MM.1S (cell line): ENCODE measurements around the gene CNP.

Experiments
- DNase-seq: peaks from one replicate; pipeline ENCODE4 v3.0.0-alpha.2; 2015
- H2AFZ ChIP-seq: fragments of 300-600 bp; sonication (generic); 2 replicates; pipeline ENCODE4 v1.6.0; 2016; ENCODE audit warnings: antibody characterized with exemption, low read length
- H3F3A ChIP-seq: fragments of 300-600 bp; sonication (generic); 2 replicates; pipeline ENCODE4 v1.6.1; 2016; ENCODE audit warnings: mild to moderate bottlenecking, antibody characterized with exemption, low read length, moderate library complexity, mixed read lengths; ENCODE audit not compliant: insufficient read depth
- H3K27ac ChIP-seq: fragments of 300-600 bp; sonication (generic); 2 replicates; pipeline ENCODE4 v1.5.1; 2016; ENCODE audit warnings: mild to moderate bottlenecking, low read length
- H3K27me3 ChIP-seq: fragments of 300-600 bp; sonication (generic); replicated peaks from 2 replicates; pipeline ENCODE4 v1.6.0; 2016; ENCODE audit warnings: low read length; ENCODE audit not compliant: insufficient read depth
- H3K36me3 ChIP-seq: fragments of 300-600 bp; sonication (generic); replicated peaks from 2 replicates; pipeline ENCODE4 v1.6.1; 2016; ENCODE audit warnings: mild to moderate bottlenecking, low read length, mixed read lengths; ENCODE audit not compliant: insufficient read depth
- H3K4me1 ChIP-seq: fragments of 300-600 bp; sonication (generic); 2 replicates; pipeline ENCODE4 v1.6.1; 2016; ENCODE audit warnings: low read length, mixed read lengths
- H3K4me2 ChIP-seq: fragments of 300-600 bp; sonication (generic); 2 replicates; pipeline ENCODE4 v1.6.0; 2016; ENCODE audit warnings: low read depth, low read length
- H3K4me3 ChIP-seq: fragments of 300-600 bp; sonication (generic); 2 replicates; pipeline ENCODE4 v1.5.1; 2016; ENCODE audit warnings: low read length, mixed read lengths
- H3K79me2 ChIP-seq: fragments of 300-600 bp; sonication (generic); 2 replicates; pipeline ENCODE4 v1.6.1; 2016; ENCODE audit warnings: mixed run types, low read length, mixed read lengths
- H3K9ac ChIP-seq: fragments of 300-600 bp; sonication (generic); 2 replicates; pipeline ENCODE4 v1.6.1; 2016; ENCODE audit warnings: low read length, mixed read lengths
- H3K9me2 ChIP-seq: fragments of 300-600 bp; sonication (generic); replicated peaks from 2 replicates; pipeline ENCODE4 v1.6.1; 2016; ENCODE audit warnings: mild to moderate bottlenecking, low read length, mixed read lengths; ENCODE audit not compliant: insufficient read depth
- H3K9me3 ChIP-seq: fragments of 300-600 bp; sonication (generic); replicated peaks from 2 replicates; pipeline ENCODE4 v1.6.1; 2016; ENCODE audit warnings: mild to moderate bottlenecking, low read length, mixed read lengths; ENCODE audit not compliant: insufficient read depth
- H4K20me1 ChIP-seq: fragments of 300-600 bp; sonication (generic); 2 replicates; pipeline ENCODE4 v1.6.1; 2016; ENCODE audit warnings: mild to moderate bottlenecking, low read length, moderate library complexity, mixed read lengths; ENCODE audit not compliant: insufficient read depth
- CTCF ChIP-seq: fragments of 300-600 bp; sonication (generic); IDR thresholded peaks from 2 replicates; pipeline ENCODE4 v1.5.1; 2016; ENCODE audit warnings: antibody characterized with exemption, low read length, mixed read lengths
- EZH2 ChIP-seq: fragments of 300-600 bp; sonication (generic); optimal IDR thresholded peaks from 2 replicates; pipeline ENCODE3; 2017; ENCODE audit warnings: low read depth, mild to moderate bottlenecking, antibody characterized with exemption, low read length, mixed read lengths
- EZH2phosphoT487 ChIP-seq: fragments of 300-600 bp; sonication (generic); IDR thresholded peaks from 2 replicates; pipeline ENCODE4 v1.6.1; 2018; ENCODE audit warnings: antibody characterized with exemption, low read length

Gene CNP

GRCh38 chr17:41939693-41940090 is 26.9 kb upstream of the CNP start:
- no peak overlapping the region for H3K9ac ChIP-seq
- no peak overlapping the region for H3K4me2 ChIP-seq
- H3K9me3 ChIP-seq = no peaks in the 10 kb centered on the region

DNA sequence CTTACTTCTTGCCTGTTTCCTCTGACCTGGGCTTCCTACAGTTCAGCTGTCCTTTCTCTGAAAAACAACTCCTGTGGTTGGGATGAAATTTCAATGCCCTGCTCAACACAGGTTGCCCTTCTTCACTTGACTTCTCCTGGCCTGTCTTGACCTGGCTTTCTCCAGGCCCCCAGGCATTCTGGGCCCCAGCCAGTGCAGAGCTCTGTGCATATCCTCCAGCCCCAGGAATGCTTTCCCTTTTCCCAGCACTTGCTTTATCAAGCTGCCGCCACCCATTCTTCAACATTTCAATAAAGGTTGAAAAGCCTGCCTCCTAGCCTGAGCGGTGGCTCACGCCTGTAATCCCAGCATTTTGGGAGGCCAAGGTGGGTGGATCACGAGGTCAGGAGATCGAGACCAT is 25.4 kb upstream of the CNP start:
- Histone ChIP-seq H3K4me1 (peaks cover 20% of the 10 kb centered on the region), H3K36me3 (no peaks in the 10 kb centered on the region), H3K9ac (no peak overlapping the region), H3K4me3 (no peak overlapping the region), H3K9me3 (no peaks in the 10 kb centered on the region), H4K20me1 (no peaks in the 10 kb centered on the region), H3K9me2 (no peaks in the 10 kb centered on the region), H3K4me2 (no peak overlapping the region), H2AFZ (no peak overlapping the region), H3K27ac (no peak overlapping the region), H3F3A (no peaks in the 10 kb centered on the region), H3K79me2 (no peaks in the 10 kb centered on the region), H3K27me3 (no peaks in the 10 kb centered on the region)
- DNase-seq = no peak
- no peak for TF ChIP-seq CTCF
- no peak for TF ChIP-seq EZH2phosphoT487
- no peak for TF ChIP-seq EZH2

More at GRCh38 chr17:41939693-41940090, 26.9 kb upstream of the CNP start:
- Histone ChIP-seq H3K27ac (no peak overlapping the region), H3F3A (no peaks in the 10 kb centered on the region), H4K20me1 (no peaks in the 10 kb centered on the region), H3K36me3 (no peaks in the 10 kb centered on the region), H3K9me2 (no peaks in the 10 kb centered on the region), H3K79me2 (no peaks in the 10 kb centered on the region), H3K4me3 (no peak overlapping the region), H3K27me3 (no peaks in the 10 kb centered on the region), H3K4me1 (peaks cover 20% of the 10 kb centered on the region), H2AFZ (no peak overlapping the region)
- no peak for DNase-seq
- TF ChIP-seq EZH2 = no peak
- no peak for TF ChIP-seq CTCF
- no peak for TF ChIP-seq EZH2phosphoT487

DNA sequence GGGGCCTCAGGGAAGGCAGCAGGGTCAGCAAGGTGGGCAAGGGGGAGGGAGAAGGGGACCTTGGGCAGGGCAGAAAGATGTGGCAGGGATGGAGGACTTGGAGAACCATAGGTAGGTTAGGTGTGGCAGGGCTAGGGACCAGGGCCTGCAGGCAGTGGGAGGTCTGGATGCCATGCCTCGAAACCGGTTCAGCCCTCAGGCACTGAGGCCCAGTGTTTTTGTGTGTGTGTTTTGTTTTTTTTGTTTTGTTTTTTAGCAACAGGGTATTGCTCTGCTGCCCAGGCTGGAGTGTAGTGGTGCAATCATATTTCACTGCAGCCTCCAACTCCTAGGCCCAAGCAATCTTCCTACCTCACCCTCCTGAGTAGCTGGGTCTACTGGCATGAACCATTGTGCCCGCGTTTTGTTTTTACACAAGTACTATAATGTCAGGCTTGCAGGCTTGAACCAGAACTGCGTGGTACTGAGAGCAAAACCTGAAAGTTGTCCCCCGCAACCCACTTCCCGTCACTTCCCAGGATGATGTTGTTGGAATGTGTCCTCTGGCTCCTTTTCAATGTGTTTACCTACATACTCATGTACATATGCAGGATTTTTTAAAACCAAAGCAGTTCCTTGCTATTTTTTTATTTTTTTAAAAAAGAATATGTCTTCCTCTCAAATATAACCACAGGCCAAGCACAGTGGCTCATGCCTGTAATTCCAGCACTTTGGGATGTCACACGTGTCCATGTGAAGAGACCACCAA is 23.8 kb upstream of the CNP start:
- Histone ChIP-seq H2AFZ (no peak overlapping the region), H3K27ac (no peak overlapping the region), H3K79me2 (no peaks in the 10 kb centered on the region), H3K4me2 (no peak overlapping the region), H3F3A (no peaks in the 10 kb centered on the region), H3K4me3 (no peak overlapping the region), H3K36me3 (no peaks in the 10 kb centered on the region), H3K9me3 (no peaks in the 10 kb centered on the region), H3K9ac (no peak overlapping the region), H4K20me1 (no peaks in the 10 kb centered on the region), H3K9me2 (no peaks in the 10 kb centered on the region), H3K27me3 (no peaks in the 10 kb centered on the region), H3K4me1 (peaks cover 7% of the 10 kb centered on the region)
- DNase-seq = no peak
- no peak for TF ChIP-seq CTCF
- TF ChIP-seq EZH2phosphoT487 = no peak
- no peak for TF ChIP-seq EZH2
